Pons (tissue), 1 donor: Measurements from ENCODE around the gene COL3A1.

Source experiments
- DNase-seq: peaks from one replicate; pipeline ENCODE4 v3.0.0-alpha.2; 2016; ENCODE audit warnings: low spot score

COL3A1 gene

GRCh38 chr2:188974164-188974563 is at the start of gene COL3A1:
COL3A1 (plus strand) TSS chr2:188974373; CDS start chr2:188974490, 117 bp downstream.
- no peak for DNase-seq

- DNase-seq, result no peak
Observed at GRCh38 chr2:188928643-188929042, 45.5 kb upstream of the COL3A1 start.

- DNase-seq, result no peak
Observed at GRCh38 chr2:188931361-188931760, 42.8 kb upstream of the COL3A1 start.

- no peak for DNase-seq
Observed at GRCh38 chr2:188937228-188938220, 36.6 kb upstream of the COL3A1 start.

DNA sequence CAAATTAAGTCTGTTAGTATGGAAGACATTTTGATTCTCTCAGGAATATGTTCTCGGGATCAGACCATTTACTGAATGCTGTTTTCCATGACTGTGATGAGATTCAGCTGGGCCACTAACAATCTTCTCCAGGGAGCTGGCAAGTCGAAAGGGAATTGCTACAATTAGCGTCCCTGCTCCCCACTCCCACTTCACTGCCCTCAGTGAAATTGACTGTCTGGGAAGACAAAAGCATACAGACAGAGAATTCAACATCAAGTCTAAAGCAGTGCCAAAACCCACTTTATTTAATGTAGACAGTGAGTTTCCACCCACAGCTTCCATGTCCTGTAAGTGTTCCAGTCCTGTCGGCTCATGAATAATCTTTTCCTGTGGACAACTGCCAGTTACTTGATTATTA is 34.0 kb upstream of the COL3A1 start:
- no peak for DNase-seq

GRCh38 chr2:188944442-188944841 is 29.7 kb upstream of the COL3A1 start:
- no peak for DNase-seq

DNA sequence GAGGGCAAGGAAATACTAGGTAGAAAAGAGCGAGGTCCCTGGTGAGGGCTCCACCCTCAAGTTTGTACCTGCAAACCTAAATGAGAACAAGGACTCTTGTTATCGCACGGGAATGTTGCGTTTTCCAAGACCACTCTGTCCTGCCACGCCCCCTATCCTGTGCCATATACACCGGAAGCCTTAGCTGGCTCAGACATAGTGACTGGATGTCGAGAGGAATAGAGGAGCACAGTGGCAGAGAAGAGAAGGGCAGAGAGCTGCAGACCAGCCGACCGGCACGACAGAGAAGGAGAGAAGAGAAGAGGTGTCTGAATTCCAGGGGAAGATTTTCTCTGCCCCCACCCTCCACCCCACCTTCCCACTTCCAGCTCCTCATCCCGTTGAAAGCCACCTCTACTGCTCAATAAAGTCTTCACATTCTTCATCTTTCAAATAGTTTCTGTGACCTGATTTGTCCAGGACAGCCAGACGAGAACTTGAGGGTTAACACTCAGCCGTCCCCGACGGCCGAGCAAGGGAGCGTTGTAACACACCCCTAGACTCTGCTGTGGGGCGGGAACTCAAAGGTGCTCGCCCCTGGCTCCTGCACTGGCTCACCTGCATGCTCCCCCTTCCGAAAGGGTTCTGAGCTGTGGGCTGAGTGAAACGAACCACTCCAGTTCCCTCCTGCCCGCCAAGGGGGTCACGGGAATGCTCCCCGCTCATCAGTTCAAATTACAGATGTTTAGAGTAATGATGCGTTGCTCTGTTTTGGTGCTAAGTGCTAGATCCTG is 24.9 kb upstream of the COL3A1 start:
- no peak for DNase-seq

- DNase-seq, result no peak
Observed at GRCh38 chr2:188952901-188953300, 21.3 kb upstream of the COL3A1 start.

GRCh38 chr2:188956290-188956689 is 17.9 kb upstream of the COL3A1 start:
- DNase-seq, result no peak

- no peak for DNase-seq
Observed at GRCh38 chr2:188956961-188957360, 17.2 kb upstream of the COL3A1 start.

DNA sequence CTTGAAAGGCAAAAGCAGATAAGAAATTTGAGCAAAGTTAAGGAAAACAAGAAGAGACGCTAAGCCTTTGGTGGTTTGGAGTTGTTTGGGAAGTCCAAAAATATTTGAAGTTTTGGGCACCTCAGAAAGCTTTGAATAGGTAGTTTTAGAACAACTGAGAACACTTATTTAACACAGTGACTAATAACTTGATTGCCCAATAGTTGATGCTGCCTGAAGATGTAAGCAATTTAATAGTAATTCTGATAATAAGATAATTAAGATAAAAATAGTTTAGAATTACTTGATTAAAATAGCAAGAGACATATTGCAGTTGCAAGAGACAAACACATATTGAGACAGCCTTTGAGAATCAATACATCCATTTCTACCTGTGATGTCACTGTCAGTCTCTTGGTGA is 16.5 kb upstream of the COL3A1 start:
- no peak for DNase-seq

DNA sequence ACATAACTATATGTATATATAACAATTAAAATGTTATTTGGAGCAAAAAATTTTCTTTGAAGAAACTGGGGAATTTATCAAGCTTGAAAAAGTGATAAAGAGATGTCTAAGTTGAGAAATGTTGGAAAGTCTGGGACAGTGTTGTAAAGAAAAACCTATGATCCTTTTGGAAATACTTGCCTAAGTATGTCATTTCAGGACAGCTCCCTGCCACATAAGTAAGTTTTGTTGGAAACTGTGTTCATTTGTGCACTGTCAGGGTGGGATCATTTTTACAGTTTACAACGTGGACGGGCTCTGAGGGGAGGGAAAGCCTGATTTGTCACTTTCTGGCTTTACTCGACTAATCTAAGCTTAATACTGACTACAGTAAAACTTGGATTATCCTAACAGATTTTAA is 10.4 kb upstream of the COL3A1 start:
- DNase-seq, result no peak

DNA sequence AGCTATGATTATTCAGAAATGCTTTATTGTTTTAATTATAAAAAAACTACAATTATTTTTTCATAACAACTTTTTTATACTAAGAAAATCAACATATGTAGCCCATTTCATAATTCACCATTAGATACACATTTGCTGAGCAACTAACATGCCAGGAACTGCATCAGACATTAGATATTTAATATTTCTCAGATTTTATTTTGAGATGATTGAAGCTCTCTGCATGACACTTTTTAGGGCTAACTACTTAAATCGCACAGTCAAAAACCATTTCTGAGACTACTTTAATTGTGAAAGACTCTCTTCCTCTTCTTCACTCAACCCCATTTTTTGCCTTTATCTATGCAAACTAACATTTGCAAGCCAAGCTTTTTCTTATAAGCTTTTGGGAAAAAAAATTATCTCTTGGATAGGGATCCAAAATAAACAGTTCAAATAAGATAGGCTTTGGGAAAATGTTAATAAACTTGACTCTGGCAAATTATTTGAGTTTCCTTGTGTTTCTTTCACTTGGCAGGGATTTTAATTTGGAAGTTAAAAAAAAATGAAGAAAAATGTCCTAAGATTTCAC is 9.1 kb upstream of the COL3A1 start:
- DNase-seq, result no peak

- DNase-seq, result no peak
Observed at GRCh38 chr2:188965563-188965962, 8.6 kb upstream of the COL3A1 start.

DNA sequence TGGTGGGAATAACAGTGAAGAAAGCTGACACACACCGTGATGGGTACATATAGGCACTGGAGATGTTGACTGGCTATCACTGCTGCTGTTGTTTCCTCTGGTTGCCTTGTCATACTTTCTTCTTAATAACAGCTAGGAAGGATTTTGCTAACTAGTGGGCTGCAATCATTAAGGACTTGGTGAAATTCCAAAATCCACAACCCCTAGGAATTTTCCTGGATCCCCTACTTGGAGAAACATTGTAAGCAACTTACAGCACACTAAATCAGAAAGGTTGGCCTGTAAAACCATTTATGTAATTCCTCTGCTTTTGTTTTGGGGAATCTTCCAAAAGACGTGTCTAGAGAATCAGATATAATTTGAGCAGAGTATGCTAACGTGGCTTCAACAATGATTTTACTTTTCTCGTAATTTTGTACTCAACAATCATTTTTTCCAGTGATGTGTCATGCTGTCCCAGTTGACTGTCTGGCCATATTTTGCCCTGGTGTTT is 8.0 kb upstream of the COL3A1 start:
- DNase-seq, result no peak

DNA sequence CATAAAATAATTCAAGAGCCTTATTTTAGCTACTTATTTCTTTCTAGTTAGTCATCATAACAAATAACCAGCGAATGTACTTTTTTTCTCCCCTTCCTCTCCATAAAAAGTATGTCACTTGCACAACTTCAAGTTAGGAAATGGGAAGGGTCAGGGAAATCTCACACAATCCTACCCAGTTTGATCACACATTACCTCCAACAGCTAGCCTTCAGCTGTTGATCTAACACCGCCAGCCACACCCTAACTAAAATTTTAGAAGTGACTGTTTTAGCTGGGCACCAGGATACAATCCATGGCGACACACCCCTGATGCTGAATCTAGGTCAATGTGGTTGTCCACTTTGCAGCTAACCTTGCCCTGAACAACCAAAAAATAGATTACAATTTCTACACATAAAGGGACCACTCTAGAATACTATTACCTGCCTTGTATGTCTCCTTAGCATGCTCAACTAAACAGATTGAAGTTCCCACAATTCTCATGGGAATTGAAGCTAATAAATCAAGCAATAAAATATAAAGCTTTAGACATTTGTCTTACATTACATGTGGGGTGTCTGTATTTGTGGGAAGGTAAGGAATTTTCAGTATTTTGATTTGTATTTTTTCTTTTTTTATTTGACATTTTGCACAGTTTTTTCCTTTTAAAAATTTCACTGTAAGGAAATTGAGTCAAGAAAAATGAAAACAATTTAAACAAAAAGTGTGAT is 7.3 kb upstream of the COL3A1 start:
- no peak for DNase-seq

GRCh38 chr2:188969236-188969635 is 4.9 kb upstream of the COL3A1 start:
- no peak for DNase-seq

DNA sequence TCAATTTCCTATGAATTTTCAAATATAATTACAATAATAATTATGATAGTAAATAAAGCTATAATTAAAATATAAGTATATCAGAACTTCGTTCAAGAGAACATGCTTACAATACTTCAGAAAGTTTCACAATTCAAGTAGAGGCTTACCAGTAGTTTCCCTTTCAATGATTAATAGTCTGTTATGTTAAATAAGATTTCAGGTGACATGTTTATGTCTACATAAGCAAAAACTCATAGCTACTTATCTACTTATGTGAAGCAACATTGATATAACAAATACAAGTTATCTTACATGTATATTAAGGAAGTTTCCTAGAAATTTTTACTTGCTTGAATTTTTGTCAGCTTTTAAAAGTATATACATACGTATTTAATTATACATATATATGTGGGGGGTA is 4.5 kb upstream of the COL3A1 start:
- no peak for DNase-seq

GRCh38 chr2:188970211-188970610 is 4.0 kb upstream of the COL3A1 start:
- no peak for DNase-seq

DNA sequence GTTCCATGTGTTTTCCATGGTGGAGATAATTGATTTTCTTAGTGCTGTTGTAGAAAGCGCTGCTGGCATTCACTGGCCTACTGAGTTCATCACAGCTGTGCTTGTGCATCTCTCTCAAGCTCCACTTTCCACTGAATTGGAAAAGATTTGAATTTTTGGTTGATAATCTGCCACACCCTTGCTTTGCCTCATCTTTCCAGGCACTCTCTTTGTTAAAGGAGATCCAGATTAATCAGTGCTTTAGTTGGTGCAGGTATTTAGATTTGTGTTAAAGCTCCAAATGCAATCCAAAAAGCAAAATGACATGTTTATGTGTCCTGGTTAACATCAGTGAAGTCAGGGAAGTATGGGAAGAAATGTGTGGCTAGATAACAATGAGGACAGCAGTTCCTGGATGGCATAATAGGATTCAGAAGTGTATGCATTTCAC is 2.7 kb upstream of the COL3A1 start:
- no peak for DNase-seq

DNA sequence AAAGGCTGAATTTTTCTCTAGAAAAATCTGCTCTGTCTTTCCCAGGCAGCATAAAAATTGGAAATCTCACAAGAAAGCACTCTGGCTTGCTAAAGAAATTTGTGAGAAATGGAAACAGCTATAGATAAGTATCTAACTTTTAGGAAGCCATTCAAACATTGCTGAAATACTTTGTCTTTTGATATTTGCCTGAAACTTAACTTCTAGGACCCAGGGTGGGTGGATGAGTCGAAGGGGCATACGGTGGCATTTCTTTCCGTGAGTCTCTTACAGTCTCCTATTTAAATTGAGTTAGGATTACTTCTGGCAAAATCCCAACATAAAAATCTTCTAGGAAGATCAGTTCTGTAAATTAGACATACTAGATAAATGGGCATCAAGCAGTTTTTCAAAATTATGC is 532 bp upstream of the COL3A1 start:
- DNase-seq, result no peak
